ENCODE measurements around the gene POP7.

GRCh38 chr7:100686822-100687211 lies 19.1 kb upstream of the POP7 start:
- TF ChIP-seq, protein P1, sequence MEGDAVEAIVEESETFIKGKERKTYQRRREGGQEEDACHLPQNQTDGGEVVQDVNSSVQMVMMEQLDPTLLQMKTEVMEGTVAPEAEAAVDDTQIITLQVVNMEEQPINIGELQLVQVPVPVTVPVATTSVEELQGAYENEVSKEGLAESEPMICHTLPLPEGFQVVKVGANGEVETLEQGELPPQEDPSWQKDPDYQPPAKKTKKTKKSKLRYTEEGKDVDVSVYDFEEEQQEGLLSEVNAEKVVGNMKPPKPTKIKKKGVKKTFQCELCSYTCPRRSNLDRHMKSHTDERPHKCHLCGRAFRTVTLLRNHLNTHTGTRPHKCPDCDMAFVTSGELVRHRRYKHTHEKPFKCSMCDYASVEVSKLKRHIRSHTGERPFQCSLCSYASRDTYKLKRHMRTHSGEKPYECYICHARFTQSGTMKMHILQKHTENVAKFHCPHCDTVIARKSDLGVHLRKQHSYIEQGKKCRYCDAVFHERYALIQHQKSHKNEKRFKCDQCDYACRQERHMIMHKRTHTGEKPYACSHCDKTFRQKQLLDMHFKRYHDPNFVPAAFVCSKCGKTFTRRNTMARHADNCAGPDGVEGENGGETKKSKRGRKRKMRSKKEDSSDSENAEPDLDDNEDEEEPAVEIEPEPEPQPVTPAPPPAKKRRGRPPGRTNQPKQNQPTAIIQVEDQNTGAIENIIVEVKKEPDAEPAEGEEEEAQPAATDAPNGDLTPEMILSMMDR (conservative IDR thresholded peaks at IDR 0.05; ENCODE audit: low read length), result no peak
- no peak for TF ChIP-seq EZH2phosphoT487 (IDR thresholded peaks at IDR 0.05; ENCODE audit: borderline replicate concordance)

Measured in Loucy (cell line).